GM19043 (cell line): Measurements from ENCODE around the gene UPP1.
"Not testable (repeated sequence)": the region's sequence is repeated elsewhere in the genome, so short reads cannot be mapped to it uniquely, and the experiment has no call there.

Experiments used
- ATAC-seq: cut with Tn5 transposase; IDR thresholded peaks from one replicate; pipeline ENCODE4 v1.9.1; 2021; ENCODE audit warnings: low read depth; ENCODE audit not compliant: unreplicated experiment

Gene UPP1

DNA sequence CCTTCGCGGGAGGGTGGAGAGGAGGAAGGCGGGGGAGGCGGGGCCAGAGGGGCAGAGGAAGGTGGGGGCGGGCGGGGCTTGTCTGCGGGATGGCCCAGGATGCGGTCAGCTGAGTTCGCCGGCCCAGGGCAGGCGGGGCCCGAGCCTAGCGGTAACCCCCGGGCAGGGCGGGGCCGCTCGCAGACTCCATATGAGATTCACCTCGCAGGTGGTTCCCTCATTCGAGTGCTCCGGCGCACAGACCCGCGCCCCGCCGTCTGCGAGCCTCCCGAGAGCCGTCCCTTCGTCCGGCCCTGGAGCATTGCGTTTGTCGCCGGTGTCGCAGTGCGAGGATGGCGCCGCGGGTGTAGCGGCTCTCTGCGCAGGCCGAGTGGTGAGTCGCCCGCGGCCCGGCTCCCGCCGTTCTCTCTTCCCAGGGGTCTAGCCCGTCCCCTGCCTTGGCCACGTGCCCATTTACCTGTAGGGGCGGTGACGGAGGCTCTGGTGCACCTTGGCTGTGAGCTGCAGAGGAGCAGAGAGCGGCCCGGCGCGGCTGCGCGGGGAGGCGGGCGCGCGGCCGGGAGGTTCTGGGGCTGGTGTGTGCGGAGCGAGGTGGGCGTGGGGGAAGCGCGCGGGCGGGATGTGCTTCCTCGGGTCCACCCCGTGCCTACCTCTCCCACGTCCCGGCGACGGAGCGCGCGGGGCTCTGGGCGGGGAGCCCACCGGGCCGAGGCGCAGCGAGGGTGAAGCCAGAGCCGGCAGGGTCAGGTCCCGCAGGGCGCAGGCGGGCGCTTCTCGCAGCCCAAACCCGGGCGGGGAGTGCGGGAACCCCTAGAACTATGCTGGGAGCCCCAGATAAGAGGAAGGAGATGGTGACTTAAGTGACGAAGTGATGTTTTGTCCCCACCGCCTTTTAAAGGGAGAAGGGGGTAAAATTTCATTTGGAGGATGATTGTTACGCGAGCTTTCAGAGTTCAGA is at the start of gene UPP1:
TSS of gene UPP1 (plus strand) at position 220 of the 958 bp plus-strand sequence. CDS start 5,519 bp downstream, outside the sequence.
- peak; percentile 42 for ATAC-seq

DNA sequence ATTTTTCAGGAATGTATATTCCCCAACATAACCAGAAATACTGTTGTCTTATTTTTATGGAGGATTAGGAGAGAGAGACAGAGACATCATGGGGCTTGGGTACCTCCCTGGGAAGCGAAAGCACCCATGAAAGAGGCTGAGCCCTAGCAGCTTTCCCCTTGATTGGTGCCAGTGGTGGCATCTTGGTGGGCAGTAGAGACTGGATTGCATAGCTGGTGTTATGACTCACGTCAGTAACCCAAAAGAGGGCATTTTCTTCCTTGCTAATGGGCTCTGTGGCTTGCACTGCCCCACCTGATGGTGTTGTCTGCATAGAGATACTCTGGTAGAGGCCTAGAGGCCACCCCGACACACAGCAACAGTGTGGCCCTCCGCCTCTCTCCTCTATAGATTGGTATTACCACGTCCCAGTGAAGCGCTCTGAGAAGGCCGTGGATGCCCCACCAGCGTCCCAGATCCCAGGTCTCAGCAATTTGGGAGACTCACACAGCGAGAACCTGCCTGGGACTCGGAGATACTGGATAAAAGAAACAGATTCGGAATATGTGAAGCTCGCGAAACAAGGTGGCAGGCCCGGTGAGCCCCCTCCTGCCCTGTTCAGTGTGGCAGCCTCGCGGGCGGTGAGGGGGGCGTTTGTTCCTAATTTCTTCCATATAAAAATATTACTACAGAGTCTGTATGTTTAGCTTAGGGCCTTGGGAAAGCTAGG is 48.0 kb upstream of the UPP1 start:
- no peak for ATAC-seq

DNA sequence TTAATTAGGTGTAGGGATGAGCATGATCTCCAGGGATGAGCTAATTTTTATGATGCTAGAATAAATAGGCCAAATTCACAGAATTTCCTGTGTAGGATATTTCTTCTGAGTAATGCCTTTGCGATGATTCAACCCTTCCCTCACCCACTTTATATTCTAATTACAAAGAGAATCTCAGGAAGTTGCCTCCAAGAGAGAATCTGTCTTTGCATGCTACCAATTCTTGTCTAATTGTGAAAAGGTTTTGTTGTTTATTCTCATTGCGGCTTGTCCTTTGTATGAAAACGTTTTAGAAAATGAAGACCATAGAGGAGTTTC is 47.5 kb upstream of the UPP1 start:
- ATAC-seq: no peak

DNA sequence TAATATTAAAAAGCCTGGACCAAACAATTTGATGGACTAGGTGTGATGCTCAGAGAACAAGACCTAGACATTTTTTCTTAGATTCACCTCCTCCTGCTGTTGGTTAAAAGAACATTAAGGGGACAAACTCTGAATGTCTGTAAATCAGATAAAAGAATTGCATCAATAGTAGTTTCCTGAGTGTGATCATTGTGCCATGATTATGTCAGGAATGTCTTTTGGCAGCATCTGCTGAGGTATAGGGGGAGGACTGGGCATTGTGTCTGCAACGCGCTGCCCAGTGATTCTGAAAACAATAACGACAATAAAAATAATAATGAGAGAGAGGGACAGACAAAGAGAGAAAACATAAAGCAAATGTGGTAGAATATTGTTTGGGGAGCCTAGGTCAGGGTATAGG is 46.8 kb upstream of the UPP1 start:
- no peak for ATAC-seq

DNA sequence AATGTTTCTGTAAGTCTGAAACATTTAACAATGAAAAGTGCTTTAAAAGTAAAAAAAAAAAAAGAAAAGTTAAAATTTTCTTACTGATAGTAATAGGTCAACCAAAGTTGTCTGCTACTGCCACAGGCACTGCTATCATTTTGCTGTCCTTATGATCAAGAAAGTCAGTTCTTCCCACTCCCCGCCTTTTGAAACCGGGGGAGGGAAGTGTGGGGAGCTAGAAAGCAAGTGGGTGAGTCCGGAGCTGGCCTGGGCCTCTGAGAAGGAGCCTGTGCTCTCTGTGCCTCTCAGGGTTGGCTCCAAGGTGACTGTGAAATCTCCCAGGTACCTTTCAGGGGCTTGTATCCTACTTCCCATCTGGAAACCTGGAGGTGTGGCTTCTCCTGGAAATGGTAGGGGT is 46.4 kb upstream of the UPP1 start:
- no peak for ATAC-seq

DNA sequence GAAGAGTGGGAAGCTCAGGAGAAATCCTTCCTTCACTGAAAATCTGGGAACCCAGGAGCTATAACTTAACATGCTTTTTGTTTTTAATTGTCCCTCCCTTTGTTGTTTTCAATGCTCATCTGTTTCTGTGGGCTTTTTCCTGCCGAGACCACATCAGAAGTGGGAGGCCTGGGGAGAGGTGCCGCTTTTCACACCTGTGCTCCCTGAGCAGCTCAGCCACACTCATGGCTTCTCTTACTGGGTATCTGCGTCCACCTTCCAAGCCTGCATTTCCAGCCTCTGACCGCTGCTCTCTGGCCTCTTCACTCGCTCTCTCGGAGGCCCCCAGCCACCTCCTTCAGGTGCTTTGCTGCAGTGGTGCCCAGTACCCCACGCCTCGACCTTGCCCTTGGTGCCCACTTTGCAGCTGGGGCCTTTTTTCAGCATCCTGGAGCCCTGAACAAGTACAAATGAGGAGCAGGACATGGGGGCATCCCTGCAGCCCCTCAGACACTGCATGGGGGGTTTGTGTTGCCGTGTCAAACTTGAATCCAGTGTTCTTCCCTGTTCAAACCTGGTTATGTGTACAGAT is 43.8 kb upstream of the UPP1 start:
- ATAC-seq: no peak

DNA sequence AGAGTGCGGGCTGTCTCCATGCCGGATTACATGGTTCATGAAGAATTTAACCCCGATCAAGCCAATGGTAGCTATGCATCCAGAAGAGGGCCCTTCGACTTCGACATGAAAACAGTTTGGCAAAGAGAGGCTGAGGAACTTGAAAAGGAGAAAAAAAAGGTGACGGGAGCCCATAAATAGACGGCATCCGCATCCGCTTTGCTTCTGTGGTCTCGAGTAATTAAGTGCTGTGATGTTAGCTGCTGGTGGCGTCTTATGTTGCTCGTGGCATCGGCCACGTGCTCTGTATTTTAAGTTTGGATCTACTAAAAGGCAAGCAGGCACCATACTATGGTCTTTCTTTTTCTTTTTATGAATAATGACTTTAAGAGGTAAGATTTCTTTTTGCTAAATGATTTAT is 42.6 kb upstream of the UPP1 start:
- no peak for ATAC-seq

DNA sequence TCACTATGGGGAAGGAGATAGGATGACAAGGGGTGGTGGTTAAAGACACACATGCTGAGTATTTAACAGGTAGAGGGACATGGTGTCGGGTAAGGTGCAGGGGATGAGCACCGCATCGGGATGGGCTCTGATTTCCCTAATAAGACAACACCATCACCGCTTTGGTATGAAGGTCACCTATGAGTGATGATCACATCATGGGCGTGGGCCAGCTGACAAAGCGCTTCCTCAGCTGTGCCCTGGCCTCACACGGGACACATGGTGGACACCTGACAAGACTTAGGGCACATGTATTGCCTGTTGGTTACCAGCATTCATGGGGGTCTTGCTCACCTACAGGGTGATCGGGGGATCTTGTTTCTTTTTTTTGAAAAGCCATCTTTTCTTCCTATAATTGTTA is 41.0 kb upstream of the UPP1 start:
- no peak for ATAC-seq

DNA sequence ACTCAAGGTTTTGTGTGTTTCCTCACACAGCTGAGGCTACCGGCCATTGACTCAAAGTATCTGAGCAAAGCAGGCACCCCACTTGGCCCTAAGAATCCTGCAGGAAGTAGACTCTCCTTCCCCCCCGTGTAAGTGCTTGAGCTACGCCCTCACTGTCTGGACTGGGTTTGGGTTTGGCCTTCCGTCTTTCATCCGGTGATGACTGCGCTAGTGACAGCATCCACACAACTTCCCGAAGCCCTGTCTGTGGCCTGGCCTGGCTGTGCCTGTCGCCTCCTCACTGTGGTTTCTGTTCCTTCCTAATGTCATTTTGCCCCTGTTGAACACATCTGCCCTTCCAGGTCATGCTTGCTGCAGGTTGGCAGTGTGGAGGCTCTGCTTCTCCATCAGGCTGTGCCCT is 39.2 kb upstream of the UPP1 start:
- no peak for ATAC-seq

DNA sequence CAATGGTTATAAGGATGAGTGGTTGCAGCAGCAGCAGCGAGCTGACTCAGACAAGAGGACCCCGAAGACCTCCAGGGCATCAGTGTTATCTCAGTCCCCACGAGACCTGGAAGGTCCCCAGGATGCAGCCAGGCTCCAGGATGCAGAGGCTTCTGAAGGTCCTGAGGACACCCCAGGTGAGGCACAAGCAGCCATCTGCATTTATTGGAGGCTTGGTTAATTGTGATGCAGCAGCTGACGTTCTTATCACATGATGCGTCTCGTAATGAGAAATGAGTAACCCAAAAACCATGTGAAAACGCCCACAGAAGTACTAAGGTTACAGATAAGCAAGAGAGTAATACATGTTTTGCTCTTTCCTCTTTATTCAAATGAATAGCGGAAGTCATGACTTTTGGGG is 36.3 kb upstream of the UPP1 start:
- ATAC-seq: no peak

DNA sequence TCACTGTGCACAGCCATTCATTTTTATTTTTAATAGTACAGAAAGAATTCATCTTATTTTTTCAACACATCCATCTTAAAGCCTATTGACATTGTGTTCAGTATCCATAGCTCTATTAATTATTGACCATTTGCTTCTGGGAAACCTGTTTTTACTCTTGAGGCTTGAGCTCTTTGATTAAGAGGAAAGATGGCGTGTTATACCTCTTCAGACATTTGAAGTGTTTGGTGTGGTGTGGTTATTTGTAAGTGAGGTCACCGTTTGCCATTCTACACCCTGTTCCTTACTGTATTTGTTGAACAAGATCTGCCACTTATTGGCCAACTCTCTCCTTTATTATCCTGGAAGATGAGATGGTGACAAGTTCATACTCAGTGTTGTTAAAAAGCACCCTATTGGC is 35.3 kb upstream of the UPP1 start:
- no peak for ATAC-seq

DNA sequence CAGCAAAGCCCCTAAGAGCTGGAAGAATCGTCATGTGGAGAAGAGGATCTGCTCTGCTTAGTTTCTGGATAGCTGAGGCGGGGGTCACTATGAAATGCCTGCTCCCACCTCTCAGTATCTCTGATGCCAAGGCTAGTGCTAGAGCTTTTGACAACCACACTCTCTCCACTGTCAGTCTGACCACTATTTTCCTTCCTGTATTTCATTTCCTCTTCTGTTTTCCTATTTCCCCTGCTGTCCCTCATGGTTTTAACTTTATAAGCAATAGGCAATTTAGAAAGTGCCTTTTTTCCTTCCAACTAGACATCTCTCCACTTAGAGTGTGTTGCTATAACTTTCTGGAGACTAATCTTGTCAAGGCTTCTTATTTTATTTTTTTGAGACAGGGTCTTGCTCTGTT is 30.1 kb upstream of the UPP1 start:
- no peak for ATAC-seq

DNA sequence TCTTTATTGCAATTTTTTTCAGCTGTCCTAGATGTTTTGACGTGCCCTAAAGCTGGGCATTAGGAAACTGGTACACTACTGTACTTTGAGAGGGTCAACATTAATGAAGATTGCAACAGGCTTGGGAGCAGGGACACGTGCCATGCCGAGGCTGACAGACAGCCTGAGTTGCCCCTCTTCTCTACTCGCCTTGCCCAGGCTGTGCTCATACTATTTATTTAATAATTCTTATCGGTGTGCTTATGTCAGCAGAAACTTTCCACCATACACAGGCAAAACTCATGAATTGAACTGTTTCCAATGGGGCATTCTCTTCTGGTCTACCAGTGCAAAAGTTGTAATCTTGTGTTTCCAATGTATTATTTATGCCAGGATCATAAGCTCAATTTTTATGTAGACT is 29.4 kb upstream of the UPP1 start:
- ATAC-seq: no peak

DNA sequence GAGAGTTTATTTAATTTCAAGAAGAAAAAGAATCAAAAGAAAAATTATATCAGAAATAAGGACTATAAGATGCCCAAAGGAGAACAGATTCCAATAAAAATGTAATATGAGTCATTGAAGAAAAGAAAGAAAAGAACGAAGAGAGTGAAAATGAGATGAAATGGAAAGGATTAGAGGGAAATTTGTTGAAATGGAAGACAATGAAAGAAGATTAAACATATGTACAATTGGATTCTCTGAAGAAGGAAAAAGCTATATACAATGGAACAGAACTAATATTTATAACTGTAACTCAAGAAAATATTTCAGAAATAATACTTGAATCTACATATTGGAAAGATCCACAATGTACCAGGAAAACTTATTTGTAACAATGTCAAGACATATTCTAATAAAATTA is 25.1 kb upstream of the UPP1 start:
- ATAC-seq: no peak

DNA sequence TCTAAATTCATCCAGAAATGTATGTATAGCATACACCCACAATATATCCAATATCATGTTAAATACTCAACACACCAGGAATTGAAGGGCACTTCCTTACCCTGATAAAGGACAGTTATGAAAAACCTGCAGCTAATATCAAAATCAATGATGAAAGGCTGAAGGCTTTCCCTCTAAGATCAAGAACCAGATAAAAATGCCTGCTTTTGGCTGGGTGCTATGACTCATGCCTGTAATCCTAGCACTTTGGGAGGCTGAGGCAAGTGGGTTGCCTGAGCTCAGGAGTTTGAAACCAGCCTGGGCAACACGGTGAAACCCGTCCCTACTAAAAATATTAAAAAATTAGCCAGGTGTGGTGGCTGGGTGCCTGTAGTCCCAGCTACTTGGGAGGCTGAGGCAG is 21.6 kb upstream of the UPP1 start:
- ATAC-seq: no peak

DNA sequence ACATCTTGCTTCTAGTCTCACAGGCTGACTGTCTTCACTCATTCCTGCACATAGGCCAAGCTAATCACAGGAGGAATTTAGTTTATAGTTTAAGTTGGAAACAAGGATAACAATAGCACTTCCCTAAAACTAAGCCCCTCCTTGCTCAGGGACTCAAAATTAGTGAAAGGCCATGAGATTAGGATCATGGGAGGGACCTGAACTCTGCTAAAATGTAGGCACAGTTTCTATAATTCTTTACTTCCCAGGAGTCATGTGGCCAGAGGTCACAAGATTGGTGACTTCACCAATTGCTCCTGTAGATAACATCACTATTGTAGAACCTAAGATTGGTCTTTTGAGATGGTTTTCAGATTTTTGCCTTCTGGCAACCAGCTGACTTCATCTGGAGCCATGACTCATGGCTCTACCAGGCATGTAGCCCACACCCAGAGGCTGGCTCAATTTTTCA is 14.8 kb upstream of the UPP1 start:
- no peak for ATAC-seq

DNA sequence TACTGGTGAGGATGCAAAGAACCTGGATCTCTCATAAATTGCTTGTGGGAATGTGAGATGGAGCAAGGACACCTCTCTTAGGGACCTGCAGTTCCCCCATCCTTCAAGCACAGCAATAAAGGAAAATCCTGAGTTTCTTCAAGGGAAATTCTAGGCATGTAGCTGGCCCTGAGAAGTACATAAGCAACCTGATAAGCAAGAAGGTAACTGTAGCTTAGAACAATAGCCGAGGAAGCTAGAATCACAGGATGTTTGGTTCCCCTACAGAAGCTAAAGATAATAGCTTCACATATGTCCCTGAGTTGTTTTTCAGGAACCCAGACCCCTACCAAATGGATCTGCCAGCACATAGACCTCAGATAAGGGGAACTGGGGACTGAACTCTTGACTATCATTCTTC is 11.6 kb upstream of the UPP1 start:
- ATAC-seq: no peak

DNA sequence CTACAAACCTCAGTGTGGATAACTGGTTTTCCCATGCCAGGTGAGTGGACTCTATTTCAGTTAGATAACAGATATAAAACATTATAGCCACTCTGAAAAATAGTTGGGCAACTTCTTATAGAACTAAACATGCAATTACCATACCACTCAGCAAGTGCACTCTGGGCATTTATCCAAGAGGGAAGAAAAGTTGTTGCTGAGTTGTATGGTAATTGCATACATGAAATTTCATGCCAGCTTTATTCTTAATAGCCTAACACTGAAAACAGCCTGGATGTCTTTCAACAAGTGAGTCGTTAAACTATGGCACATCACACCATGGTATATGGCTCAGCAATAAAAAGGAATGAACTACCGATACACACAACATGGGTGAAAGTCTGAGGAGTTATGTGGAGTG is 10.6 kb upstream of the UPP1 start:
- no peak for ATAC-seq

DNA sequence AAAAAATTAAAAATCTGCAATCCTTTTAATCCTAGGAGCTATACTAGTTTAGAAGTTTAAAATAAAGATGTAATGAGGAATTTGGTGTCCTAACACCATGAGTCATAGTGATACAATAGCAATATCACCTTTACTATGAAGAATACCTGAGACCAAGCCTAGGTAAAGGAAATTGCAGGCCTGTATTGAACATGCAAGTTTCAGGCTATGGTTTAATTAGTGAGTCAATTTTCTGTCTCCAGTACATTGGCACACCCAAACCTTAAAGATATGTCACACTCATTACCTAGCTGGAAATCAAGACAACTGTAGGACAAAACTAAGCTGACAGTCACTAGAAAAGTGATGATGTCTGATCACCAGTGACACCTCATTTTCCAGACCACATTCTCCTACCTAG is 6.7 kb upstream of the UPP1 start:
- ATAC-seq: not testable (repeated sequence)

DNA sequence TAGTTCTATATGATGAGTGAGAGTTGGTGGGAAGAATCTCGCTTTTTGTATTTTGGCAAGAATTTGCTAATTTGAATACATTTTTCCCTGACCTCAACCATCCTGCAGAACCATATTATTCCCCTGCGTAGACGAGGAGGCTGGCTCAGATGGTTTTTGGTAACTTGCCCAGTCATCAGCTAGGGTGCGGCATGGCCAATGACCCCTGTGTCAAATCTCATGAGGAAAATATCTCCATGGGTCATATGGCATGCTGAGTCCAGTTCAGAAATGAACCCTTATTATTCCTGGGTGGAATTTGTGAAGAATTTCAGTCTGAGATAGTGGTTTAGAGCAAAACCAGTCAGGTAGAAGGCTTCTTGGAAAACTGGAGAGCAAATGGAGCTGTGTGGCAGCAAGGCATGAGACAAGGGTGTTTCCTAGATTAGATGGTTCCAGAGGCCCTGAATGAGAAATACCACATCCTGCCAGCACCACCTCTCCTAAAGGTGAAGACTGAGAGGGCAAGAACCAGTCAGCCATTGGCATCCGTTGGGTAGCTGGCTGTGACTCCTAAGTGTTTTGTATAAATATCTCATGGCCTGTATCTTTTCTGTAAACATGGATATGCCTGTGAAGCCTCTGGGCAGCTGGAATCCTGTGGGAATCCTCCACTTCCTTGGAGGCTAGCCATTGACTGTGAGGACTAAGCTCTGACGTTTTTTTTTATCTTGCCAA is 5.8 kb upstream of the UPP1 start:
- no peak for ATAC-seq
